K562 (cell line): ENCODE data around the gene CACNG7. TPM values are rescaled to one million over a fixed set of nuclear protein-coding genes. Genes with fewer than 3 reads are reported as not detected.

Experiments
- ATAC-seq: fragments of 200-7000 bp; cut with Tn5 transposase; 3 replicates; pipeline ENCODE4 v1.9.1; 2020; ENCODE audit warnings: moderate library complexity
- BruUV-seq: library from RNA; stranded (reverse); fragments of 400-500 nt; replicated peaks from 2 replicates; lab custom pipeline; 2021; lab: Mats Ljungman, UMichigan
- CTCF ChIA-PET: fragments of 300-600 bp; formaldehyde crosslinking; extraction: SDS; loops from one replicate; lab custom pipeline; 2021; ENCODE audit warnings: low intra/inter-chr PET ratio; lab: Yijun Ruan, JAX
- POLR2A ChIA-PET: fragments of 300-600, 350-650 bp; sonication (Branson Sonifier 250); formaldehyde crosslinking; extraction: SDS; loops from one replicate; lab custom pipeline; 2021; ENCODE audit warnings: antibody characterized with exemption, inconsistent platforms; lab: Yijun Ruan, JAX
- DNase-seq, 4 experiments: peaks; one replicate each; pipeline versions ENCODE4 v3.0.0 to v3.0.0-alpha.2; 2011 to 2018; ENCODE audit warnings: low spot score in 3 of 4, mixed read lengths in 3 of 4; ENCODE audit errors: extremely low read depth in 1 of 4
- FAIRE-seq: peaks from 2 replicates; lab custom pipeline; 2011; peaks lifted over from hg19 to GRCh38; lab: Jason Lieb, UNC
- H2AFZ ChIP-seq: 2 replicates; pipeline ENCODE4 v1.6.0; 2011; ENCODE audit warnings: low read depth, low read length, control low read depth, inconsistent platforms
- H3K27ac ChIP-seq: fragments of 200-600 bp; 3 replicates; pipeline ENCODE4 v1.8.0; 2011; ENCODE audit warnings: low read depth, mild to moderate bottlenecking, control low read depth, inconsistent platforms, low read length, moderate library complexity, mixed read lengths; ENCODE audit errors: extremely low read depth
- H3K27me3 ChIP-seq, 2 experiments: fragments of 300-600 bp in 1 of 2; 2 replicates in 1 of 2; 3 replicates in 1 of 2; pipeline versions ENCODE4 v1.6.0 to v1.8.0; 2011; ENCODE audit warnings: inconsistent platforms in 2 of 2, low read length in 2 of 2, mild to moderate bottlenecking in 1 of 2, mixed read lengths in 1 of 2, moderate library complexity in 1 of 2; ENCODE audit not compliant: control insufficient read depth in 2 of 2, insufficient read depth in 2 of 2
- H3K36me3 ChIP-seq: fragments of 300-600 bp; 3 replicates; pipeline ENCODE4 v1.8.0; 2011; ENCODE audit warnings: mild to moderate bottlenecking, low read length, inconsistent platforms; ENCODE audit not compliant: control insufficient read depth, insufficient read depth
- H3K4me1 ChIP-seq, 2 experiments: fragments of 200-600 bp in 1 of 2; replicated peaks in 1 of 2; 2 replicates in 1 of 2; 3 replicates in 1 of 2; pipeline versions ENCODE4 v1.5.1 to v1.8.0; 2011; ENCODE audit warnings: inconsistent platforms in 2 of 2, low read length in 2 of 2, mild to moderate bottlenecking in 1 of 2, mixed read lengths in 1 of 2, moderate library complexity in 1 of 2; ENCODE audit not compliant: control insufficient read depth in 2 of 2, insufficient read depth in 2 of 2
- H3K4me2 ChIP-seq: 2 replicates; pipeline ENCODE4 v1.6.1; 2011; ENCODE audit warnings: low read length, control low read depth, inconsistent platforms, mixed read lengths; ENCODE audit not compliant: insufficient read depth
- H3K4me3 ChIP-seq: fragments of 200-600 bp; sonication (generic), shearing (Covaris generic); 2 replicates; pipeline ENCODE4 v1.5.1; 2016; ENCODE audit warnings: control low read depth, inconsistent platforms
- H3K79me2 ChIP-seq: fragments of 200-600 bp; 3 replicates; pipeline ENCODE4 v1.8.0; 2011; ENCODE audit warnings: low read length, inconsistent platforms; ENCODE audit not compliant: control insufficient read depth, insufficient read depth
- H3K9ac ChIP-seq, 2 experiments: 2 replicates each; pipeline versions ENCODE4 v1.6.0 to v1.6.1; 2011; ENCODE audit warnings: low read depth in 2 of 2, low read length in 2 of 2, control low read depth in 1 of 2, inconsistent platforms in 1 of 2, mild to moderate bottlenecking in 1 of 2, mixed read lengths in 1 of 2; ENCODE audit not compliant: insufficient read depth in 1 of 2
- H3K9me1 ChIP-seq: one replicate; pipeline ENCODE4 v1.6.0; 2011; ENCODE audit warnings: inconsistent platforms, mild to moderate bottlenecking, low read length, moderate library complexity; ENCODE audit not compliant: control insufficient read depth, insufficient read depth
- H3K9me3 ChIP-seq: replicated peaks from 2 replicates; pipeline ENCODE4 v1.5.1; 2011; ENCODE audit warnings: low read depth, low read length, inconsistent platforms; ENCODE audit not compliant: control insufficient read depth, insufficient read depth
- H4K20me1 ChIP-seq: replicated peaks from 2 replicates; pipeline ENCODE4 v1.6.1; 2011; ENCODE audit warnings: low read length, inconsistent platforms, mixed read lengths; ENCODE audit not compliant: control insufficient read depth, insufficient read depth
- POLR2G ChIP-seq: fragments of 200-400 bp; formaldehyde crosslinking; IDR thresholded peaks from 2 replicates; pipeline ENCODE4 v1.6.1; 2017; ENCODE audit warnings: low read depth, mild to moderate bottlenecking, antibody characterized with exemption, low read length, moderate library complexity
- RBFOX2 ChIP-seq: fragments of 200-400 bp; formaldehyde crosslinking; IDR thresholded peaks from 2 replicates; pipeline ENCODE4 v1.6.1; 2017; ENCODE audit warnings: low read depth, mild to moderate bottlenecking, low read length, moderate library complexity
- RBM25 ChIP-seq: fragments of 200-400 bp; formaldehyde crosslinking; IDR thresholded peaks from 2 replicates; pipeline ENCODE4 v1.6.1; 2018; ENCODE audit warnings: low read length, low read depth, moderate library complexity; ENCODE audit not compliant: severe bottlenecking
- RFX1 ChIP-seq: fragments of 450-650 bp; IDR thresholded peaks from 2 replicates; pipeline ENCODE4 v1.6.1; 2016; ENCODE audit warnings: mild to moderate bottlenecking, moderate library complexity
- ZNF133 ChIP-seq: fragments of 250-450 bp; sonication (Bioruptor Pico); IDR thresholded peaks from 2 replicates; pipeline ENCODE4 v1.4.0; 2020; ENCODE audit warnings: mild to moderate bottlenecking
- ZNF354B ChIP-seq: fragments of 250-450 bp; sonication (Bioruptor Pico); IDR thresholded peaks from 2 replicates; pipeline ENCODE4 v1.4.0; 2020
- WGBS: fragments of 100-300 bp; shearing (Covaris generic); methylation state at CpG from one replicate; pipeline ENCODE4 v1.1.6; 2016; ENCODE audit warnings: low coverage, mixed read lengths; ENCODE audit not compliant: insufficient coverage; ENCODE audit errors: missing lambda C conversion rate; 5-methylcytosine and 5-hydroxymethylcytosine counted together
- in situ Hi-C: fragments of 300-500 bp; cut with MboI; formaldehyde crosslinking; loops from 4 replicates; pipeline ENCODE4 v1.15.0; 2018; ENCODE audit warnings: inconsistent platforms, mixed read lengths
- intact Hi-C: fragments of 100-400 bp; cut with micrococcal nuclease; formaldehyde crosslinking; loops from 2 replicates; pipeline ENCODE4 v1.14.2; 2022
- polyA plus RNA-seq, 8 experiments: library from polyadenylated mRNA; depleted of rRNA in 4 of 8; stranded (reverse) in 5 of 8; unstranded in 3 of 8; fragments of >200 nt; fragmentation: Nextera tagmentation in 2 of 8; fragmentation: Illumina TruSeq in 1 of 8; extraction: Ambion mirVana in 2 of 8; extraction: Trizol in 1 of 8; gene quantifications; 2 replicates each; pipeline versions ENCODE4 v1.2.1 to v1.2.3, GENCODE V29; 2011 to 2014; ENCODE audit warnings: inconsistent platforms in 1 of 8, missing spikeins in 1 of 8
- total RNA-seq, 7 experiments: library from RNA; depleted of rRNA in 6 of 7; stranded (reverse); fragments of >200 nt in 6 of 7; fragmentation: Illumina TruSeq in 2 of 7; extraction: Trizol in 2 of 7; gene quantifications; 2 replicates each; pipeline versions ENCODE4 v1.2.1 to v1.2.3, GENCODE V29; 2011 to 2021; ENCODE audit warnings: low replicate concordance in 1 of 7
- TF ChIP-seq, protein P1 (sequence below): fragments of 200-800 bp; sonication (Bioruptor generic); IDR thresholded peaks from 2 replicates; pipeline ENCODE4 v1.6.1; 2017; ENCODE audit warnings: missing genetic modification characterization, missing compliant biosample characterization

The CACNG7 gene
- total and polyA plus RNA-seq, 9 of the 15 experiments (the other 6 are each of a cell fraction or from before 2014, with no cell fraction given): not detected

DNA sequence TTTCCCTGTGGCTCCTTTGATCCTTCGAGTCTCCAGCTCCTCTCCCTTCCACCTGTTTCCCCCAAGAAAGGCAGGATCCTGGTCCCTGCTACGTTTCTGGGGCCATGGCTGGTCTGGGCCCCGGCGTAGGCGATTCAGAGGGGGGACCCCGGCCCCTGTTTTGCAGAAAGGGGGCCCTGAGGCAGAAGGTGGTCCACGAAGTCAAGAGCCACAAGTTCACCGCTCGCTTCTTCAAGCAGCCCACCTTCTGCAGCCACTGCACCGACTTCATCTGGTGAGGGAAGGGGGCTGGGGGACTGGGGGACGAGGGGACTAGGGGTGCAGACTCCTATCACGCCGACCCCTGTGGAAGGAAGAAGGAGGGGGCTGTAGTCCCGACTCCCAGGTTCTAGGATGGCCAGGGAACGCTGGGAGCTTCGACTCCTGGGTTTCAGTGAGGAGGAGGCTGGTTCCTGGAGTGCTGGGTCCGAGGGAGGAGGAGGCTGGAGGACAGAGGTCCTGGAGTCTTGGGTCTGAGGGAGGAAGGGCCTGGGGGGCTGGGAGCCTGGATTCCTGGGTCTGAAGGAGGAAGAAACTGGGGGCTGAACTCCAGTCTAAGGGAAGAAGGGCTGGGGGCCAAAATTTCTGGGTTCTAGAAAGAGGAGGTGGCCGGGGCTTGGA is 26.6 kb upstream of the CACNG7 start:
- Histone ChIP-seq H3K79me2 (no peaks in the 10 kb centered on the region), H3K4me1 (peaks cover 0 to 36% of the 10 kb centered on the region in 2 experiments; a peak in 3 of 5 replicates), H3K9me3 (no peaks in the 10 kb centered on the region), H4K20me1 (no peaks in the 10 kb centered on the region), H3K4me3 (peak overlapping the region; percentile 34), H3K27me3 (peaks cover 15 to 17% of the 10 kb centered on the region in 2 experiments; a peak in 4 of 5 replicates), H3K36me3 (no peaks in the 10 kb centered on the region), H3K27ac (no peak overlapping the region), H2AFZ (peak overlapping the region; percentile 38), H3K4me2 (no peak overlapping the region), H3K9ac (0 out of 4 replicates have a peak overlapping the region, but pooled peaks of 1 of the 2 experiments have one; percentile 73), H3K9me1 (no peaks in the 10 kb centered on the region)
- CTCF ChIA-PET: interaction anchor here (1.6 kb wide), 1 partner anchor 40 kb away, joined by 7 read pairs; no protein-coding TSS in a partner anchor
- intact Hi-C loops (no loop called here), in situ Hi-C loops (no loop called here)
- ATAC-seq (no peak), DNase-seq (no peak), FAIRE-seq (no peak)
- TF ChIP-seq ZNF354B (CRISPR knock-in tag): no peak
- 0 out of 2 replicates have a peak, but pooled peaks have one; percentile 1 for TF ChIP-seq RBFOX2
- no peak for TF ChIP-seq RBM25
- no TSS peak for BruUV-seq
- WGBS: 33% methylated on average over 7 of the region's 18 CpGs
- POLR2A ChIA-PET: no interaction called here

DNA sequence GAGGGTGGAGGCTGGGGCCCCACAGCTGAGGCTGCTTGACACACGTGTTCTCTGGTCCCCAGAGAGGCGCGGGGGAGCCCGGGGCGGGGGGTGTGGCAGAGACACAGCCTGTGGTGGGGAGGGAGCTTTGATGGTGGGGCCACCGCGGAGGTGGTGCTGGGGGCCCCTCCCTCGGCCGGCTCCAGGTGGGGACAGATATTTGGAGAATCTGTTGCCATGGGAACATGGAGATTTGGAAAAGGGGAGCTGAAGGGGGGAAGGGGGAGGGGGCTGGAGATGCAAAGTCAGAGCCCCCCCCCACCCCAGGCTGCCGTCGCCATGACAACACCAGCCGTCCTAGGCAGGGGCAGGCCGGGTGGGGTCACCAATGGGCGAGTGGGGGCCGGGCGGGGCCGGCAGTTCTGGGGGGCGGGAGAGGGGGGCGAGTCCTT is 25.8 kb upstream of the CACNG7 start:
- no peak overlapping the region for H3K4me2 ChIP-seq
- CTCF ChIA-PET: no interaction called here
- TF ChIP-seq RFX1: peak; percentile 78
- TF ChIP-seq, protein P1, sequence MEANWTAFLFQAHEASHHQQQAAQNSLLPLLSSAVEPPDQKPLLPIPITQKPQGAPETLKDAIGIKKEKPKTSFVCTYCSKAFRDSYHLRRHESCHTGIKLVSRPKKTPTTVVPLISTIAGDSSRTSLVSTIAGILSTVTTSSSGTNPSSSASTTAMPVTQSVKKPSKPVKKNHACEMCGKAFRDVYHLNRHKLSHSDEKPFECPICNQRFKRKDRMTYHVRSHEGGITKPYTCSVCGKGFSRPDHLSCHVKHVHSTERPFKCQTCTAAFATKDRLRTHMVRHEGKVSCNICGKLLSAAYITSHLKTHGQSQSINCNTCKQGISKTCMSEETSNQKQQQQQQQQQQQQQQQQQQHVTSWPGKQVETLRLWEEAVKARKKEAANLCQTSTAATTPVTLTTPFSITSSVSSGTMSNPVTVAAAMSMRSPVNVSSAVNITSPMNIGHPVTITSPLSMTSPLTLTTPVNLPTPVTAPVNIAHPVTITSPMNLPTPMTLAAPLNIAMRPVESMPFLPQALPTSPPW (CRISPR knock-in tag): peak; percentile 31; the same call in 1 of the 2 replicates
- no peak for TF ChIP-seq ZNF133 (CRISPR knock-in tag)
- no peak for TF ChIP-seq POLR2G
- TF ChIP-seq, all 486 proteins: peak for 2
- FAIRE-seq: no peak
- POLR2A ChIA-PET: interaction anchor here (0.6 kb wide), 1 partner anchor 59 kb away, joined by 3 read pairs; no protein-coding TSS in a partner anchor
- H4K20me1 ChIP-seq: no peaks in the 10 kb centered on the region
- no peak for ATAC-seq
- no peaks in the 10 kb centered on the region for H3K9me3 ChIP-seq
- H3K9me1 ChIP-seq: no peaks in the 10 kb centered on the region
- H3K36me3 ChIP-seq: no peaks in the 10 kb centered on the region
- no peak overlapping the region for H3K4me3 ChIP-seq
- intact Hi-C loops: no loop called here
- H3K27me3 ChIP-seq: peaks cover 15 to 17% of the 10 kb centered on the region in 2 experiments; a peak in 4 of 5 replicates
- no TSS peak for BruUV-seq
- peaks cover 0 to 36% of the 10 kb centered on the region in 2 experiments; a peak in 3 of 5 replicates for H3K4me1 ChIP-seq
- no peak overlapping the region for H3K9ac ChIP-seq
- H2AFZ ChIP-seq: no peak overlapping the region
- peak in 2 of 4 experiments; percentile 22 to 38 for DNase-seq
- 0% methylated on average over 5 of the region's 19 CpGs for WGBS
- H3K27ac ChIP-seq: no peak overlapping the region
- no peaks in the 10 kb centered on the region for H3K79me2 ChIP-seq
- in situ Hi-C loops: no loop called here
